H9 (cell line): ENCODE data around the gene DLGAP4. TPM values are rescaled to one million over a fixed set of nuclear protein-coding genes. Genes with fewer than 3 reads are reported as not detected.

ENCODE experiments used
- DNase-seq: peaks from one replicate; pipeline ENCODE4 v3.0.0-alpha.2; 2017
- H2AFZ ChIP-seq: one replicate; pipeline ENCODE4 v1.6.1; 2013; ENCODE audit warnings: mild to moderate bottlenecking, low read length, control low read depth, moderate library complexity
- H2AK5ac ChIP-seq: 2 replicates; pipeline ENCODE4 v1.6.1; 2013; ENCODE audit warnings: low read length, control low read depth, mixed read lengths; ENCODE audit not compliant: insufficient read length
- H2BK120ac ChIP-seq: one replicate; pipeline ENCODE4 v1.6.1; 2013; ENCODE audit warnings: low read depth, mild to moderate bottlenecking, low read length, control low read depth, inconsistent platforms; ENCODE audit not compliant: poor library complexity, severe bottlenecking
- H2BK12ac ChIP-seq: 2 replicates; pipeline ENCODE4 v1.6.1; 2013; ENCODE audit warnings: low read length, control low read depth, mixed read lengths, low read depth; ENCODE audit not compliant: insufficient read length
- H2BK15ac ChIP-seq: 2 replicates; pipeline ENCODE4 v1.6.1; 2013; ENCODE audit warnings: low read depth, low read length, control low read depth
- H2BK20ac ChIP-seq: one replicate; pipeline ENCODE4 v1.6.1; 2013; ENCODE audit warnings: low read depth, mild to moderate bottlenecking, low read length, control low read depth, inconsistent platforms; ENCODE audit not compliant: poor library complexity, severe bottlenecking
- H2BK5ac ChIP-seq: 2 replicates; pipeline ENCODE4 v1.6.1; 2013; ENCODE audit warnings: low read length, control low read depth, mixed read lengths; ENCODE audit not compliant: insufficient read length
- H3K14ac ChIP-seq: 2 replicates; pipeline ENCODE4 v1.6.1; 2013; ENCODE audit warnings: low read length, control low read depth; ENCODE audit not compliant: insufficient read depth
- H3K18ac ChIP-seq: 2 replicates; pipeline ENCODE4 v1.6.1; 2013; ENCODE audit warnings: low read depth, mild to moderate bottlenecking, mixed read lengths, low read length, control low read depth; ENCODE audit not compliant: insufficient read length
- H3K23ac ChIP-seq: 2 replicates; pipeline ENCODE4 v1.6.1; 2013; ENCODE audit warnings: low read length, control low read depth, mixed read lengths, low read depth; ENCODE audit not compliant: insufficient read length
- H3K23me2 ChIP-seq: 2 replicates; pipeline ENCODE4 v1.6.1; 2013; ENCODE audit warnings: low read depth, mild to moderate bottlenecking, mixed read lengths, low read length, control low read depth; ENCODE audit not compliant: insufficient read length, poor library complexity, severe bottlenecking
- H3K27ac ChIP-seq: 2 replicates; pipeline ENCODE4 v1.5.1; 2013; ENCODE audit warnings: low read length, control low read depth, mixed read lengths, low read depth; ENCODE audit not compliant: insufficient read length
- H3K27me3 ChIP-seq: 2 replicates; pipeline ENCODE4 v1.6.1; 2013; ENCODE audit warnings: low read length, control low read depth, inconsistent platforms; ENCODE audit not compliant: insufficient read depth
- H3K4ac ChIP-seq: 2 replicates; pipeline ENCODE4 v1.6.1; 2013; ENCODE audit warnings: low read depth, mild to moderate bottlenecking, control low read depth, inconsistent platforms, low read length, moderate library complexity
- H3K4me1 ChIP-seq: 2 replicates; pipeline ENCODE4 v1.6.1; 2013; ENCODE audit warnings: low read length, control low read depth, inconsistent platforms; ENCODE audit not compliant: insufficient read depth
- H3K4me2 ChIP-seq: 2 replicates; pipeline ENCODE4 v1.6.1; 2013; ENCODE audit warnings: low read length, control low read depth, mixed read lengths; ENCODE audit not compliant: insufficient read length, insufficient read depth
- H3K56ac ChIP-seq: 2 replicates; pipeline ENCODE4 v1.6.1; 2013; ENCODE audit warnings: low read depth, mild to moderate bottlenecking, mixed read lengths, low read length, control low read depth; ENCODE audit not compliant: insufficient read length
- H3K79me1 ChIP-seq: 2 replicates; pipeline ENCODE4 v1.6.1; 2013; ENCODE audit warnings: low read depth, mild to moderate bottlenecking, moderate library complexity, low read length, control low read depth, inconsistent platforms; ENCODE audit not compliant: insufficient read depth, poor library complexity, severe bottlenecking
- H3K79me2 ChIP-seq: 2 replicates; pipeline ENCODE4 v1.6.1; 2013; ENCODE audit warnings: low read length, control low read depth, inconsistent platforms; ENCODE audit not compliant: insufficient read depth
- H3K9ac ChIP-seq: 2 replicates; pipeline ENCODE4 v1.6.1; 2013; ENCODE audit warnings: low read length, control low read depth, mixed read lengths; ENCODE audit not compliant: insufficient read length; ENCODE audit errors: extremely low read depth
- H3K9me3 ChIP-seq: one replicate; pipeline ENCODE4 v1.6.1; 2013; ENCODE audit warnings: low read depth, low read length, inconsistent platforms; ENCODE audit not compliant: control insufficient read depth
- H3T11ph ChIP-seq: one replicate; pipeline ENCODE4 v1.6.1; 2013; ENCODE audit warnings: mild to moderate bottlenecking, low read length, control low read depth, inconsistent platforms
- H4K20me1 ChIP-seq: one replicate; pipeline ENCODE4 v1.6.1; 2013; ENCODE audit not compliant: control insufficient read depth, insufficient read length, insufficient read depth
- H4K5ac ChIP-seq: 2 replicates; pipeline ENCODE4 v1.6.1; 2013; ENCODE audit warnings: low read depth, mild to moderate bottlenecking, mixed read lengths, low read length, control low read depth; ENCODE audit not compliant: insufficient read length
- H4K8ac ChIP-seq: replicated peaks from 2 replicates; pipeline ENCODE4 v1.6.1; 2013; ENCODE audit warnings: low read length, control low read depth, mixed read lengths, low read depth; ENCODE audit not compliant: insufficient read length
- H4K91ac ChIP-seq: 2 replicates; pipeline ENCODE4 v1.6.1; 2013; ENCODE audit warnings: low read depth, mild to moderate bottlenecking, moderate library complexity, mixed read lengths, low read length, control low read depth; ENCODE audit not compliant: insufficient read length
- H3K27ac Mint-ChIP-seq, 3 experiments: 2 replicates in 2 of 3; 3 replicates in 1 of 3; pipeline ENCODE4 v1.8.0; 2020 to 2021; ENCODE audit warnings: mixed read lengths in 3 of 3, mild to moderate bottlenecking in 1 of 3, moderate library complexity in 1 of 3
- H3K27me3 Mint-ChIP-seq: 2 replicates; pipeline ENCODE4 v1.8.0; 2021; ENCODE audit warnings: low read depth, mild to moderate bottlenecking, moderate library complexity, mixed read lengths
- H3K36me3 Mint-ChIP-seq, 3 experiments: 2 replicates in 2 of 3; 3 replicates in 1 of 3; pipeline ENCODE4 v1.8.0; 2020 to 2021; ENCODE audit warnings: low read depth in 3 of 3, mixed read lengths in 3 of 3; ENCODE audit not compliant: insufficient read depth in 1 of 3
- H3K4me1 Mint-ChIP-seq, 2 experiments: 2 replicates each; pipeline ENCODE4 v1.8.0; 2020; ENCODE audit warnings: mixed read lengths in 2 of 2
- H3K4me3 Mint-ChIP-seq, 2 experiments: 2 replicates in 1 of 2; 3 replicates in 1 of 2; pipeline ENCODE4 v1.8.0; 2020 to 2021; ENCODE audit warnings: mild to moderate bottlenecking in 2 of 2, mixed read lengths in 2 of 2, moderate library complexity in 1 of 2
- H3K9me3 Mint-ChIP-seq, 2 experiments: 2 replicates in 1 of 2; 3 replicates in 1 of 2; pipeline ENCODE4 v1.8.0; 2020; ENCODE audit warnings: mild to moderate bottlenecking in 2 of 2, mixed read lengths in 2 of 2, moderate library complexity in 1 of 2
- WGBS: extraction: QIAGEN DNeasy Blood & Tissue Kit; methylation state at CpG from one replicate; pipeline ENCODE4 v1.1.7; 2013; ENCODE audit warnings: missing lambda C conversion rate, low lambda C conversion rate, mixed read lengths; ENCODE audit not compliant: insufficient read length; ENCODE audit errors: extremely low coverage; 5-methylcytosine and 5-hydroxymethylcytosine counted together
- total RNA-seq: library from RNA; stranded (reverse); gene quantifications from 2 replicates; pipeline ENCODE4 v1.2.1, GENCODE V29; 2021
- TF ChIP-seq, protein P1 (sequence below): fragments of 200-600 bp; sonication (generic); conservative IDR thresholded peaks from 3 replicates; pipeline ENCODE4 v1.8.0; 2021; ENCODE audit warnings: antibody characterized with exemption, mild to moderate bottlenecking

The DLGAP4 gene
- total RNA-seq, 1 experiment from 2014 or later, result 48.0 TPM

DNA sequence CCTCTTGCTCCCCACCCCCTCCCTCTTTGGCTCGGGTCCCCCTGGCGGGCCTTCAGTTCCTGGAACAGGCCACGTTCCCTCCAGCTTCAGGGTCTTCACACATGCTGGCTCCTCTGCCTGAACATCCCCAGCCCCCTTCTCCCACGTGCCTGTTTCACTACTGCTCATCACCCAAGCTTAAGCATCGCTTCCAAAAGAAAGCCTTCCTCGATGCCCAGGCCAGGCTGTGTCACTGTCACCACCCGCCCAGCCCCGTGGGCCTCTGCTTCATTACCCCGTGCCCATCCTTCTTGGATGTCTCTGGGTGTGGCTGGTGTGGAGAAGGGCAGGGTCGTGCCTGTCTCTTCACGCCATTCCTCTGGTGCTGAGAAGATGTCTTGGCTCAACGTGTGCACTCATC, 2.8 kb downstream of the DLGAP4 start:
- Histone ChIP-seq H3K23me2 (peaks cover 11% of the 10 kb centered on the region), H3K4me2 (no peak overlapping the region), H3K9me3 (no peaks in the 10 kb centered on the region), H3K9ac (no peak overlapping the region), H4K5ac (no peak overlapping the region), H3K79me2 (no peaks in the 10 kb centered on the region), H3K79me1 (no peaks in the 10 kb centered on the region), H2AK5ac (no peak overlapping the region), H4K91ac (no peak overlapping the region), H3K56ac (no peak overlapping the region), H2BK120ac (no peak overlapping the region), H3K14ac (no peak overlapping the region), H2BK12ac (no peak overlapping the region), H3T11ph (no peak overlapping the region), H2BK15ac (no peak overlapping the region), H3K4me1 (no peaks in the 10 kb centered on the region), H2BK20ac (no peak overlapping the region), H3K4ac (no peak overlapping the region), H4K20me1 (peaks cover 3% of the 10 kb centered on the region), H3K27ac (no peak overlapping the region), H3K18ac (no peak overlapping the region), H3K23ac (no peak overlapping the region), H4K8ac (no peak overlapping the region), H2BK5ac (no peak overlapping the region), H2AFZ (no peak overlapping the region), H3K27me3 (peaks cover 5% of the 10 kb centered on the region; the same call in 1 of the 2 replicates)
- H3K27ac Mint-ChIP-seq, result peak overlapping the region in 1 of 3 experiments; percentile 80; a peak in 1 of 7 replicates
- peaks cover 72% of the 10 kb centered on the region for H3K27me3 Mint-ChIP-seq
- H3K36me3 Mint-ChIP-seq, result no peaks in the 10 kb centered on the region
- H3K9me3 Mint-ChIP-seq, result no peaks in the 10 kb centered on the region
- H3K4me1 Mint-ChIP-seq, result peaks cover 9 to 24% of the 10 kb centered on the region in 2 experiments
- no CpG with 5 or more reads among the region's 12 CpGs for WGBS
- TF ChIP-seq, protein P1, sequence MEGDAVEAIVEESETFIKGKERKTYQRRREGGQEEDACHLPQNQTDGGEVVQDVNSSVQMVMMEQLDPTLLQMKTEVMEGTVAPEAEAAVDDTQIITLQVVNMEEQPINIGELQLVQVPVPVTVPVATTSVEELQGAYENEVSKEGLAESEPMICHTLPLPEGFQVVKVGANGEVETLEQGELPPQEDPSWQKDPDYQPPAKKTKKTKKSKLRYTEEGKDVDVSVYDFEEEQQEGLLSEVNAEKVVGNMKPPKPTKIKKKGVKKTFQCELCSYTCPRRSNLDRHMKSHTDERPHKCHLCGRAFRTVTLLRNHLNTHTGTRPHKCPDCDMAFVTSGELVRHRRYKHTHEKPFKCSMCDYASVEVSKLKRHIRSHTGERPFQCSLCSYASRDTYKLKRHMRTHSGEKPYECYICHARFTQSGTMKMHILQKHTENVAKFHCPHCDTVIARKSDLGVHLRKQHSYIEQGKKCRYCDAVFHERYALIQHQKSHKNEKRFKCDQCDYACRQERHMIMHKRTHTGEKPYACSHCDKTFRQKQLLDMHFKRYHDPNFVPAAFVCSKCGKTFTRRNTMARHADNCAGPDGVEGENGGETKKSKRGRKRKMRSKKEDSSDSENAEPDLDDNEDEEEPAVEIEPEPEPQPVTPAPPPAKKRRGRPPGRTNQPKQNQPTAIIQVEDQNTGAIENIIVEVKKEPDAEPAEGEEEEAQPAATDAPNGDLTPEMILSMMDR, result no peak
- peak overlapping the region in 1 of 2 experiments; percentile 38; a peak in 1 of 5 replicates for H3K4me3 Mint-ChIP-seq
- DNase-seq, result no peak
